Endodermal cell (in vitro differentiated cells): ENCODE data around the gene TIMMDC1. TPM values are rescaled to one million over a fixed set of nuclear protein-coding genes. Genes with fewer than 3 reads are reported as not detected.

Experiments used
- DNase-seq: peaks from one replicate; pipeline ENCODE4 v3.0.0-alpha.2; 2017
- H3K27ac ChIP-seq: 2 replicates; pipeline ENCODE4 v1.5.1; 2013; ENCODE audit warnings: mild to moderate bottlenecking, low read depth, low read length, moderate library complexity
- H3K27me3 ChIP-seq: 2 replicates; pipeline ENCODE4 v1.6.1; 2013; ENCODE audit warnings: mild to moderate bottlenecking, low read length, moderate library complexity; ENCODE audit not compliant: insufficient read depth, control insufficient read depth, poor library complexity, severe bottlenecking
- H3K36me3 ChIP-seq: 2 replicates; pipeline ENCODE4 v1.7.0; 2013; ENCODE audit warnings: mild to moderate bottlenecking, low read length, moderate library complexity; ENCODE audit not compliant: control insufficient read depth, insufficient read depth
- H3K4me1 ChIP-seq: one replicate; pipeline ENCODE4 v1.7.0; 2013; ENCODE audit warnings: low read length; ENCODE audit not compliant: control insufficient read depth, insufficient read depth
- H3K4me3 ChIP-seq: 2 replicates; pipeline ENCODE4 v1.5.1; 2013; ENCODE audit warnings: mild to moderate bottlenecking, low read length, moderate library complexity
- H3K9ac ChIP-seq: 2 replicates; pipeline ENCODE4 v1.6.1; 2013; ENCODE audit warnings: mild to moderate bottlenecking, low read length, moderate library complexity; ENCODE audit not compliant: poor library complexity, severe bottlenecking; ENCODE audit errors: extremely low read depth
- H3K9me3 ChIP-seq: 2 replicates; pipeline ENCODE4 v1.6.1; 2013; ENCODE audit warnings: mild to moderate bottlenecking, low read length, moderate library complexity; ENCODE audit not compliant: control insufficient read depth
- H3K27ac Mint-ChIP-seq: 2 replicates; pipeline ENCODE4 v1.8.0; 2020; ENCODE audit warnings: mixed read lengths
- H3K27me3 Mint-ChIP-seq: 2 replicates; pipeline ENCODE4 v1.8.0; 2021; ENCODE audit warnings: mild to moderate bottlenecking, mixed read lengths; ENCODE audit not compliant: insufficient read depth
- H3K36me3 Mint-ChIP-seq: 2 replicates; pipeline ENCODE4 v1.8.0; 2020; ENCODE audit warnings: low read depth, mixed read lengths
- H3K4me1 Mint-ChIP-seq: 2 replicates; pipeline ENCODE4 v1.8.0; 2020; ENCODE audit warnings: mixed read lengths
- H3K4me3 Mint-ChIP-seq: 2 replicates; pipeline ENCODE4 v1.8.0; 2020; ENCODE audit warnings: mild to moderate bottlenecking, moderate library complexity, mixed read lengths
- H3K9me3 Mint-ChIP-seq: 2 replicates; pipeline ENCODE4 v1.8.0; 2020; ENCODE audit warnings: mild to moderate bottlenecking, mixed read lengths
- WGBS, 2 experiments: methylation state at CpG; one replicate each; pipeline versions ENCODE4 v1.1.5 to v1.1.7; 2013; ENCODE audit warnings: missing lambda C conversion rate in 2 of 2, mixed read lengths in 1 of 2; ENCODE audit not compliant: insufficient coverage in 1 of 2, insufficient read length in 1 of 2; 5-methylcytosine and 5-hydroxymethylcytosine counted together
- total RNA-seq, 2 donors: library from RNA; stranded (reverse); fragmentation: NEBNext Ultra II Directional in 1 of 2; extraction: Animal tissue kit (Norgen Biotek cat#: 25700) in 1 of 2; gene quantifications; 2 replicates in 1 of 2; 3 replicates in 1 of 2; pipeline ENCODE4 v1.2.1, GENCODE V29; 2021
- TF ChIP-seq, protein P1 (sequence below): fragments of 200-600 bp; sonication (generic); conservative IDR thresholded peaks from 2 replicates; pipeline ENCODE4 v1.5.0; 2021; ENCODE audit warnings: antibody characterized with exemption, mild to moderate bottlenecking

The TIMMDC1 gene
- total RNA-seq, 2 donors from 2014 or later: 107 to 119 TPM

DNA sequence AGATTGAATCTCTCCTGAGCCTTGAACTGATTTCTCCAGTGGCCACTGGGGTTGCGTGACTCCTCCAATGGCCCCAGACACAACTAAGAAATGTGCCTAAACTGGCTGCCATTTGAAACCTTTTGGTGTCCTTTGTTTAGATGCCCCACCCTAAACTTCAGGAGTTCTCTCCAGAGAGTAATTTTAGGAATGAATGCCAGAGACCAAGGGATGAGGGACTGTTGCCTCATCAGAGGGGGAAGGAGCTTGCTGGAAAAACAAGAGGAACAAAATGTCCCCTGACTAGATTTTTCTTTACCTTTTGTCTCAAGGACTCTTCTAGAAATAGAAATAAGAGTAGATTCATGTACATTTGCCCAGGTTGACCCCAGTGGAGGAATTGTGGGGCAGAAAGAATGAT lies 72.9 kb downstream of the TIMMDC1 start:
- no peak for DNase-seq
- H3K4me1 Mint-ChIP-seq: no peaks in the 10 kb centered on the region
- WGBS, 2 experiments: 94 to 100% methylated on average over 1 of the region's 1 CpG
- peaks cover 3% of the 10 kb centered on the region for H3K9me3 Mint-ChIP-seq
- Histone ChIP-seq H3K4me1 (no peaks in the 10 kb centered on the region), H3K4me3 (no peak overlapping the region), H3K36me3 (no peaks in the 10 kb centered on the region), H3K27ac (no peak overlapping the region), H3K9me3 (no peaks in the 10 kb centered on the region), H3K27me3 (no peaks in the 10 kb centered on the region), H3K9ac (no peak overlapping the region)
- no peak overlapping the region for H3K4me3 Mint-ChIP-seq
- TF ChIP-seq, protein P1, sequence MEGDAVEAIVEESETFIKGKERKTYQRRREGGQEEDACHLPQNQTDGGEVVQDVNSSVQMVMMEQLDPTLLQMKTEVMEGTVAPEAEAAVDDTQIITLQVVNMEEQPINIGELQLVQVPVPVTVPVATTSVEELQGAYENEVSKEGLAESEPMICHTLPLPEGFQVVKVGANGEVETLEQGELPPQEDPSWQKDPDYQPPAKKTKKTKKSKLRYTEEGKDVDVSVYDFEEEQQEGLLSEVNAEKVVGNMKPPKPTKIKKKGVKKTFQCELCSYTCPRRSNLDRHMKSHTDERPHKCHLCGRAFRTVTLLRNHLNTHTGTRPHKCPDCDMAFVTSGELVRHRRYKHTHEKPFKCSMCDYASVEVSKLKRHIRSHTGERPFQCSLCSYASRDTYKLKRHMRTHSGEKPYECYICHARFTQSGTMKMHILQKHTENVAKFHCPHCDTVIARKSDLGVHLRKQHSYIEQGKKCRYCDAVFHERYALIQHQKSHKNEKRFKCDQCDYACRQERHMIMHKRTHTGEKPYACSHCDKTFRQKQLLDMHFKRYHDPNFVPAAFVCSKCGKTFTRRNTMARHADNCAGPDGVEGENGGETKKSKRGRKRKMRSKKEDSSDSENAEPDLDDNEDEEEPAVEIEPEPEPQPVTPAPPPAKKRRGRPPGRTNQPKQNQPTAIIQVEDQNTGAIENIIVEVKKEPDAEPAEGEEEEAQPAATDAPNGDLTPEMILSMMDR: no peak
- H3K27me3 Mint-ChIP-seq: peaks cover 8% of the 10 kb centered on the region
- peaks cover 2% of the 10 kb centered on the region for H3K36me3 Mint-ChIP-seq
- no peak overlapping the region for H3K27ac Mint-ChIP-seq

DNA sequence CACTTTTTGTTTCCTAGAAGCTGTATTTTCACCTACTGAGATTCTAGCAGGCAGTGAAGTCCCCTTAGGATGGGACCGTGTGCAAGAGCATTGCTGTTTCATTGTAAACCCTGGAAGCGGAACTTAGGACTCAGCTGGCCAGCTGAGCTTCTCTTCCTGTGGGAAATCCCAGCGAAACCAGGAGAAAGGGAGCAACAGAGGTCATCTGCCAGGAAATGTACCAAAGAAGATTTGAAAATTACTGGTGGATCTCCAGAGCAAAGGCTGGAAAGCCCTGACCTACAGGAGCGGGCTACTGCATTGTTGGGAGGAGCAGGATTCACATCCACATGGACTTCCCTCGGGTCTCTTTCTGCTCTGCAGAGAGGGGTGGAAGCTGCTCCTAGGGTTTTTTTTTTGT lies 73.3 kb downstream of the TIMMDC1 start:
- Histone ChIP-seq H3K36me3 (no peaks in the 10 kb centered on the region), H3K27me3 (no peaks in the 10 kb centered on the region), H3K4me3 (no peak overlapping the region), H3K9me3 (no peaks in the 10 kb centered on the region), H3K4me1 (no peaks in the 10 kb centered on the region), H3K27ac (no peak overlapping the region), H3K9ac (no peak overlapping the region)
- H3K36me3 Mint-ChIP-seq: peaks cover 2% of the 10 kb centered on the region
- H3K4me3 Mint-ChIP-seq: no peak overlapping the region
- no peaks in the 10 kb centered on the region for H3K4me1 Mint-ChIP-seq
- no peak overlapping the region for H3K27ac Mint-ChIP-seq
- no peak for DNase-seq
- peaks cover 3% of the 10 kb centered on the region for H3K9me3 Mint-ChIP-seq
- TF ChIP-seq, protein P1: no peak
- WGBS, 2 experiments: 64 to 78% methylated on average over 4 to 5 of the region's 5 CpGs
- peaks cover 10% of the 10 kb centered on the region for H3K27me3 Mint-ChIP-seq

Other genes with a start within 250 kb of the TIMMDC1 start
- 1 to 10 TPM; 2.2 to 2.3 TPM for gene ARHGAP31, start 204.2 kb upstream of the TIMMDC1 start, total RNA-seq
- gene TMEM39A, start 34.9 kb upstream of the TIMMDC1 start, total RNA-seq: 10 to 100 TPM; 62.3 to 81.8 TPM
- 10 to 100 TPM; 17.9 to 18.7 TPM for gene POGLUT1, start 29.6 kb upstream of the TIMMDC1 start, total RNA-seq
- 1 to 10 TPM; 2.2 to 2.5 TPM for gene CD80, start 61.1 kb downstream of the TIMMDC1 start, total RNA-seq
- 10 to 100 TPM in 1 of 2 donors, 1 to 10 TPM in 1; 7.8 to 11.8 TPM for gene ADPRH, start 80.9 kb downstream of the TIMMDC1 start, total RNA-seq
- 1 to 10 TPM; 2.4 to 5.3 TPM for gene PLA1A, start 99.3 kb downstream of the TIMMDC1 start, total RNA-seq
- gene POPDC2, start 162.0 kb downstream of the TIMMDC1 start, total RNA-seq: 1 to 10 TPM in 1 of 2 donors, under 1 TPM in 1; 0.95 to 1.6 TPM
- gene COX17, start 178.9 kb downstream of the TIMMDC1 start, total RNA-seq: 10 to 100 TPM; 54.1 to 73.7 TPM
- gene CFAP91, start 204.5 kb downstream of the TIMMDC1 start, total RNA-seq: 1 to 10 TPM; 5.1 to 9.8 TPM